Left renal cortex interstitium (tissue), 4 donors: Measurements from ENCODE around the gene RPL37. TPM values are rescaled to one million over a fixed set of nuclear protein-coding genes. Genes with fewer than 3 reads are reported as not detected.
"Not testable (repeated sequence)": the region's sequence is repeated elsewhere in the genome, so short reads cannot be mapped to it uniquely, and the experiment has no call there.

ENCODE experiments used
- DNase-seq, 4 donors: peaks; one replicate each; pipeline ENCODE4 v3.0.0-alpha.2; 2013; ENCODE audit warnings: low read depth in 4 of 4, low spot score in 2 of 4, missing footprints in 1 of 4
- polyA plus RNA-seq, 4 donors: library from polyadenylated mRNA; unstranded; fragments of 120-200 nt; gene quantifications; one replicate each; pipeline ENCODE4 v1.2.1, GENCODE V29; 2013; ENCODE audit not compliant: insufficient read length in 4 of 4

The RPL37 gene
- polyA plus RNA-seq, 4 donors = 1,683 to 2,189 (median 2,054) TPM

DNA sequence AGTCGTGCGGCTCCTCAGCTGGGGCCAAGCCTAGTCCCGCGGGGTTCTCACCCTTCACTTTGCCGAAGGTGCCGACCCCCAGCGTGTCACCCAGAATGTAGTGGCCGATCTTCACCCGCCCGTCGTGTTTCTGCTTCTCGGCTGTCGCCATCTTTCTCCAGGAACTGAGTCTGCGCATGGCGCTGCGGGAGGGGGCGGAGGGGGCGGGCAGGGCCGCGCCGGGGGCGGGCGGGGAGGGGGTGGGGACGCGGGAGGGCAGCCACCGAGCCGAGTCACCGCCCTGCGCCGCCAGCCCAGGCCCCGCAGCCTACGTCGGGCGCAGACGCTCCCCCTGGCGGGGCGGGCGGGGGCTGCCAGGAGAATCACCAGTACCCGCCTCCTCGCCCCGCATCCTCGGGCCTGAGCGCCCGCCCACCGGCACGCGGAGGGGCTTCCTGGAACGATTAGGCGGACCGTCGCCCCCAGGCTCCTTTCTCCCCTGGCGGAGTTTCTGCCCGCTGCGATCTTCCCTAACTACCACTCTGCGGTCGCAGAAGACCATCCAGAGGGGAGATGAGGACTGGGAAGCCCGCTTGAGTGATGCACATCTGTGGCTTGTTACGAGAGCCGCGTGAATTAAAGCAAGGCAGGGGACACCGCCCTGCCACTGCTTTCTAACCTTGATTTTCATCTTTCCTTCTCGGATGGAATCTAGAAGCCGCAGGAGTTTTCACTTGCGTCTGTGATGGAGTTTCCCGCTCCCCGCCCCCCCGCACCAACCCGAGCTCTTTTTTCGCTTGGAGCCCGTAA lies 36.8 kb downstream of the RPL37 start, which contains the start of gene PRKAA1:
TSS of gene PRKAA1 (minus strand) at position 363 of the 789 bp plus-strand sequence. CDS start at position 178, 185 bp downstream.
- DNase-seq = peak; percentile 71 to 81 (median 75)

DNA sequence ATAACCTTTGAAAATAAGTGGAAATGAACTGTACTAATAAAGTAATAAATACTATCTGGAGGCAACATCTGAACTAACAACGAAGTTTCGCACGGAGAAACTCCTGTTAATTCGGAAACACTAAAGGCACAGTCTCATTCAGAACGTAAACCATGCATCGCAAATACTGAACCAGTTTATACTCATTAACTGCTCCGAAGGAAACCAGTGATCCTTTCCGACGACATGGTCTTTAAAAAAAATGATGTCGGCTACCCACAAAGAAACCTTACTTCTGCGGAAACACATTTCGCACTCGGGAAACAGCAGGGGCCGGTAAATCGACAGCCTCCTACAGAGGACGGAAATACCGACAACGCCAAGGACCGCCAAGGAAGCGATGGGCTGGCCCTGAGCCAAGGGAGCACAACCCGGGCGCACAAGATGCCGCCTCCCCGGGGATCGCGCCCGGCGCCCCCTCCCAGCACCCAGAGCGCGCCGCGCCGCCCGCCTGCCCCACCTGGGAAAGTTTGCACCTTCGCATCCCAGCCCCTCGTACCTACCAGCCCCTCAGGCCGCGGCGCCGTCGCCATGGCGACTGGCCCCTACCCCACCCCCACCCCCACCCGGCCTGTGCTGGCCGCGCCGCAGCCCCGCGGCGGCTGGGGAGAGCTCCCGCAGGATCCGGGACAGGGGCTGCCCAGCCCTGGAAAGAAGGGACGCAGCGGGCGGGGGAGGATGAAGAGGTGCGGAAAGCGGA lies 37.6 kb downstream of the RPL37 start:
- peak; percentile 48 to 62 (median 52) for DNase-seq

DNA sequence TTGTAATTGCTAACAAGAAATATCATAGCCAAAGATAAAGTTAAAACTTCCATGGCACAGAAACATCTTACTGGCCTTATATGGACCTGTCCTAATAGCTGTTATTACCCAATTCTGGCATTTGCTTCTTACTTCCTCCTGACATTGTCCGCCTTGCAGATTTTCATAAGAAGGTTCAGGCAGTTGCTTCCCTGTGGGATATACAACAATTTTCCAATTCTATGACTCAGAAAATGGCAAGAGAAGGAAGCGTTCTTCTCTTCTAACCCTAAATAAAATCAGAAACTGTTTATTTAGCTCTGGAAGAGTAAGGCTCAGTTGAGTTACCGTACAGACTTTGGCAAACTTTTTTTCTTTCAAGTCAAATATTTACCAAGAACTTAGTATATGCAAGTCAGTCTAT lies 38.5 kb downstream of the RPL37 start:
- DNase-seq = no peak

DNA sequence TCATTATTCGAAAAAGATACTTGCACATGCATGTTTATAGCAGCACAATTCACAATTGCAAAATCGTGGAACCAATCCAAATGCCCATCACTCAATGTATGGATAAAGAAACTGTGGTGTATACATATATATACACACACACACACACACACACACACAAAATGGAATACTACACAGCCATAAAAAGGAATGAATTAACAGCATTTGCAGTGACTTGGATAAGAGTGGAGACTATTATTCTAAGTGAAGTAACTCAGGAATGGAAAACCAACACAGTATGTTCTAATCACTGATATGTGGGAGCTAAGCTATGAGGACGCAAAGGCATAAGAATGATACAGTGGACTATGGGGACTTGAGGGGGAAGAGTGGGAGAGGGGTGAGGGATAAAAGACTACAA lies 40.1 kb downstream of the RPL37 start:
- DNase-seq = not testable (repeated sequence)

DNA sequence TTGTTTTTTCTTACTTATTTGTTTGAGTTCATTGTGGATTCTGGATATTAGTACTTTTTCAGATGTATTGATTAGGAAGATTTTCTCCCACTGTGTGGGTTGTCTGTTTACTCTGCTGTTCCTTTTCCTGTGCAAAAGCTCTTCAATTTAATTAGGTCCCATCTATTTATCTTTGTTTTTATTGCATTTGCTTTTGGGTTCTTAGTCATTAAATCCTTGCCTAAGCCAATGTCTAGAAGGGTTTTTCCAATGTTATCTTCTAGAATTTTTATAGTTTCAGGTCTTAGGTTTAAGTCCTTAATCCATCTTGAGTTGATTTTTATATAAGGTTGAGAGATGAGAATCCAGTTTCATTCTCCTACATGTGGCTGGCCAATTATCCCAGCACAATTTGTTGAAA lies 40.7 kb downstream of the RPL37 start:
- not testable (repeated sequence) for DNase-seq

DNA sequence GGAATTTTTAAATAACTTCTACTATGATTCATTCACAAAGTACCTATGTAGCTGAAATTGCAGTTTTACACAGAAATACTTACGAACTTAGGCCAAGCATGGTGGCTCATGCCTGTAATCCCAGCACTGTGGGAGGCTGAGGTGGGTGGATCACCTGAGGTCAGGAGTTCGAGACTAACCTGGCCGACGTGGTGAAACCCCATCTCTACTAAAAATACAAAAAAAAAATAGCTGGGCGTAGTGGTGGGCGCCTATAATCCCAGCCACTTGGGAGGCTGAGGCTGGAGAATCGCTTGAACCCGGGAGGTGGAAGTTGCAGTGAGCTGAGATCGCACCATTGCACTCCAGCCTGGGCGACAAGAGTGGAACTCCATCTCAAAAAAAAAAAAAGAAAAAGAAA lies 42.3 kb downstream of the RPL37 start:
- DNase-seq = not testable (repeated sequence)

DNA sequence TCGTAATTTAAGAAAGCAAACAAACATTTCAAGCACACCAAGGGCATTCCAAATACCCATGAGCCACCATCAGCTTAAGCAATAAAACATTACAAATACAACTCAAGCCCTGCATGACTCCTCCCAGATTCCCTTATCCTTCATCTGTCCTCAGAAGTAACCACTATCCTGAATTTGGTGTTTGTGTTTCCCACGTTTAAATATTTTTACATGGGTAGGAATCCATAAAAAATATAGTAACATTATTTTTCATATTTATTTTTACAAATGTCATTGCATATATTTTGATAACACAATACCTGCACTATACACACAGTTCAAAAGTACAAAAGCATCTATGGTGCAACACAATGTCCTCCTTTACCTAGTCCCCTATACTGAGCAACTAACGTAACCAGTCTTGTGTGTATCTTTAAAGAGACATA lies 43.3 kb downstream of the RPL37 start:
- no peak for DNase-seq

DNA sequence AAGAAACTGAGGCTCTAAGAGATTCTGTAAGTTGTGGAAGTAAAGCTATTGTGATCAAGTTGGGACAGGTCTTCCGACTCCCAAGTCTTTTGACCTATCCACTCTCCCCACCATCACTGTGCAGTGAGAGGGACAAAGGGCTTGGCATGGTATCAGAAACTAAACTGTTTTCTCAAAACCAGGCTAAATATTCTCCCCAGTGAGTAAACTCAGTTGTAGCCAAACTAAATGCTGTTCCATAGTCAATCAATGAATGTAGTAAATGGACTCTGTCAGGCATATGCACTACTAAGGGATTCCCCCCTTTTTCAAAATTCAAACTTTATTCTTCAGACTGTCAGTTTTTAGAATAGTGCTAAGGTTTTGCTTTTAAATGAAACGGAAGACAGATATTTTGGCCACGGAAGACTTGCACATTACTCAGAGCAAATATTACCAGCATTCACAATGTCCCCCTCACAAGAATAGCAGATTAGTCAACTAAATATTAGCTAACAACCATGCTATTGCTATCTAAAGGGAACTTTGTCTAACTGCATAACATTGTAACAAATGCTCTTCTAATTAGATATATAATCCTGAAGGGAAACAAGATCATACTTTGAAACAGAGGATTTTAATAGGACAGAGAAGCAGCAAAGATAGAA lies 44.0 kb downstream of the RPL37 start:
- no peak for DNase-seq

DNA sequence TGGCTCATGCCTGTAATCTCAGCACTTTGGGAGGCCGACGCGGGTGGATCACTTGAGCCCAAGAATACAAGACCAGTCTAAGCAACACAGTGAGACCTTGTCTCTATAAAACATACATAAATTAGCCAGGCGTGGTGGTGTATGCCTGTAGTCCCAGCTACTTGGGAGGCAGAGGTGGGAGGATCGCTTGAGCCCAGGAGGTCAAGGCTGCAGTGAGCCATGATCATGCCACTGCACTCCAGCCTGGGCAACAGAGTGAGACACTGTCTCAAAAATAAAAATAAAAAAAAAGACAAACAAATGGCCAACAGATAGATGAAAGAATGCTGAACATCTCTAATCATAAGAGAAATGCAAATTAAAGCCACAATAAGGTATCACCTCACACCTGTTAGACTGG lies 46.1 kb downstream of the RPL37 start:
- DNase-seq = not testable (repeated sequence)

DNA sequence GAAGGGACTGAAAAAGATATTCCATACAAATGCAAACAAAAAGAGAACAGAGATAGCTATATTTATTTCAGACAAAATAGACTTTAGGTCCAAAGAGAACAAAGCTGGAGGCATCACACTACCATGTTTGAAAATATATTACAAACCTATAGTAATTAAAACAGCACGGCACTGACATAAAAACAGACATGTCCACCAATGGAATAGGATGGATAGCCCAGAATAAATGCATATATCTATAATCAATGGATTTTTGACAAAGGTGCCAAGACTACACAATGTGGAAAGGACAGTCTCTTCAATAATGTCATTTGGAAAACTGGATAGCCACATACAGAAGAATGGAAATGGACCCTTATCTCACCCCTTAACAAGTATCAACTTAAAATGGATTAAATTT lies 47.0 kb downstream of the RPL37 start:
- no peak for DNase-seq

DNA sequence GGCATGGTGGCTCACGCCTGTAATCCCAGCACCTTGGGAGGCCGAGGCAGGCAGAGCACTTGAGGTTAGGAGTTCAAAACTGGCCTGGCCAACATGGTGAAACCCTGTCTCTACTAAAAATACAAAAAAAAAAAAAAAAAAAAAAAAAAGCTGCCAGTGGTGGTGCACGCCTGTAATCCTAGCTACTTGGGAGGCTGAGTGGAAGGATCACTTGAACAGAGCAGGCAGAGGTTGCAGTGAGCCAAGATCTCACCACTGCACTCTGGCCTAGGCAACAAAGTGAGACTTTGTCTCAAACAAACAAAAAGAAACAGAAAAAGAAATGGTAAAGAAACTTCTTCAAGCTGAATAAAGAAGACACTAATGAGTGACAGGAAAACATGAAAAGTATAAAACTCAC lies 48.4 kb downstream of the RPL37 start:
- not testable (repeated sequence) for DNase-seq

DNA sequence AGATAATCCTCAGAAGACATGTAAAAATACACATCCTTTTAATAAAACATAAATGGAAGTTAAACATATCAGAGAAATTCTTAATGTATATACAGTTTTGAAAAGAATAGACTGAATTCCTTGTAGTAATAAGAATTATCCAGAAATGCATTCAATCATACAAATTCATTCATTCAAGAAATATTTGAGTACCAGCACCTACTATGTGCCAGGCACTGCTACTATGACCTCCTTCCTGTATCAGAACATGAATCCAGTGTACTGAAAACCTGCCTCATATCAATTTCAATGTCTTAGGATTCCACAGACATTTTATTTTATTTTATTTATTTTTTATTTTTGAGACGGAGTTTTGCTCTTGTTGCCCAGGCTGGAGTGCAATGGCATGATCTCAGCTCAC lies 50.1 kb downstream of the RPL37 start:
- DNase-seq = no peak

DNA sequence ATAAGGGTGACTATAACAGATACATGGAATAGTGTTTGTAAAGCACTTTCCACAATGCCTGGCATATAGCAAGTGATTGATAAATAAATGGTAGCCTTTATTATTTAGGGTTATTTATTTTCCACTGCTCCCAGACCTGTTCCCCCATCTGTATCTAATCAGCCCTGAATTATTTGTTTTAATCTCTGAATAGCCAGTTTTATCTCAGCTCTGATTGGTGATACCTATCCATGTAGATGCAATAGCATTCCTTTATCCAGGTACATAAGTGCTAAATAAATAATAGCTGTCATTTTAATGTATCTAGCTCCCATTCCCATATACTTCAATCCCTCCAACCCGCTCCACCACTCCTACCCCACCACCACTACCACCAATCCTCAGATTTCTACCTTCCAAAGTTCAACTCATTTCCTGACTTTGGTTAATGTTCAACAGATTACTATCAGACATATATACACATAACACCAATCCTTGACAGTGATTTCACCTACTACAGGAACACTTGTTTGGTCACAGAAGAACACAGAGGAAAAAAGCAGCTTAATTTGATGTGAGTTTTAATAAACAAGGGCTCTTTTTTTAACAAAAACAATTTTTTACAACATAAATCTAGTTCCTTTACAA lies 50.9 kb downstream of the RPL37 start:
- DNase-seq = no peak

DNA sequence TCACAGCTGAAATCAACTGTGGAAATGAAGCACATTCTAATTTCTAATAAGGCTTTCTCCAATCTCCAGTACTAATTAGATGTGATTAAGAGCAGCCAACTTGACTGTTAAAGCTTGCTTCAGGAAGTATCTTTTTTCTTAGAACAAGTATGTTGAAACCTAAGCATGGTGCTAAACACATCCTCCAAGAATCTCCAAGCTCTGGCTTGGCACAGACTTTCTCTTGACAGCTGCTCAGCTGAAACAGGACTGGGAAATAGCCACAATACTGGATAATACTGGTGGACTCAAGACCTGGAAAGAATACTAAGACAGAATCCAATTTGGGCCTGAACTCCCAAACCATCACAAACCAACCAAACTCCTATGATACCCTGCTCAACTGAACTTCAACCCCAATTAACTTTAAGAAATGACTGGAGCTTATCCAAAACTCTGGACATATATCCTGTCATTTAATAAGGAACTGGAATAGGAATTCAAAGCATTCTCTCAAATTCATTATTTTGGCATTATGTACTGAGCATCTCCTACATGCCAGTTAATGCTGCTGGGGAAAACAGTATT lies 53.1 kb downstream of the RPL37 start:
- no peak for DNase-seq

DNA sequence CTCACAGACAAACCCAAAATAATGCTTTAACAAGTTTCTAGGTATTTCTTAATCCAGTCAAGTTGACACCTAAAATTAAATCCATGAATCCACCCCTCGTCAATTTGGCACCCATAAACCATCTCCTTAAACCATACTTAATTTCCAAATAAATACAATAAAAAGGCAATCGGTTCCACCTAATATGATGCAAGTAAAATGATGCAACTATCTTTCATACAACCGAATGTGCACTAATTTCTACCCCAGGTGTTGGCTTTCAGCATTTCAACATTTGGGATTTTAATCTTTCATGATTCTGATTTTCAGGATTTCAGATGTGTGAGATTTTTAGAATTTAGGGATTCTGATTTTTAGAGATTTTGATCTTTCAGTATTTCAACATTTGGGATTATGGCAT lies 54.2 kb downstream of the RPL37 start:
- no peak for DNase-seq

DNA sequence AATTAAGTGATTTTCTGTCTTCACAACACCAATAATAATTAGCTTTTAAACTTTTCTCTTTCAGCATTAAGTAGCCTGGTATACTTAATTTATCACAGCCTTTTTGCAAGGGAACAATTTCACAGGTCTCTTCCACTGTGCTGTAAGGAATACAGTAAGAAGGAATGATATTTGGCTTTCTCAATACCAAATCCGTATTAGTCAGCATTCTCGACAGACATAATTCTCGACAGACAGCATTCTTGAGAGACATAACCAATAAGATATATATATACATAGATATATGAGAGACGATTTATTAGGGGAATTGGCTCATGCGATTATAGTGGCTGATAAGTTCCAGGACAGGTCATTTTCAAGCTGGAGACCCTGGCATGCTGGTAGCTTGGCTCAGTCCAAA lies 54.8 kb downstream of the RPL37 start:
- DNase-seq = no peak

DNA sequence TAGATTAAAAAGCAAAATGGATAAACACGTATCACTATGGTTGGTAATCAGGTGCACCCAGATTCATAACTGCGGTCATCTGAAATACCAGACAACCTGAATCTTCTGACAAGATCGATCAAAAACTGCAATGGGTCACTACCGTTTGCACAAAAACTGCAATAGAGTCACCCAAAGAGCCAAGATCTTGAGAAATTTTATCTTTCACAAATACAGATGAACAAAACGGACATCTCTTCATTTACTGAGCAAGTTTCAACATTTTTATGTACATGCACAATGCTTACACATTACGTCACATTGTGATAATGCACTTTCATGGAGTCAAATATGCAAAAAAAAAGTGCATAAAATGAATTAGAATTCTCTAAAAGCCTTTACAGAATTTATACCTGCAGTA lies 55.5 kb downstream of the RPL37 start:
- DNase-seq = no peak

DNA sequence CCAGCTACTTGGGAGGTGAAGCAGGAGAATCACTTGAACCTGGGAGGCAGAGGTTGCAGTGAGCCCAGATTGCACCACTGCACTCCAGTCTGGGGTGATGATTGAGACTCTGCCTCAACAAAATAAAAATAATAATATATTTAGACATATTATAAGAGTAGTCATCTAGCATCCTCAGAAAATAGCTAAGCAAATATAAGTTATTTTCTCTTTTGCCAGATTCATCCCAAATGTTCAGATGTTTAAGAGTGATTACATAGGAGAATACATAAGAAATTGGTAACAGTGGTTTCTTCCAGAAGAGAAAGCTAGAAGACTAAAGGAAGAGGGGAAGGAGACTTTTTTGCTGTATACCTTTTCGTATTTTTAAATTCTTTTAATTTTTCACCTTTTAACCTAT lies 56.9 kb downstream of the RPL37 start:
- DNase-seq = no peak

DNA sequence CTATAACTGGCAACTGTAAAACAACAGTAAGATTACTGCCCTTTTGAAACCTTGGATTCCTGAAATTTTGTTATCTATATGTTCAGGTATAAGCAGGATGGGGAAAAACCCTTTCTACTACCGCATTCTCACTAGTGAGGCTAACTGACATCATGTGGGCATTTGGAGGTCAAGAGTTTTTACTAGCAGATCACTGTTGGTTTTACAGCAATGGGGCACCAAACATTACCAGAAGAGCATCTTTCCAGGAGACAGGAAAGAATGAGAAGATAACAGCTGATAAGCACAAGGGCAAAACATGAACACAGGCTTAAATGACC lies 58.4 kb downstream of the RPL37 start:
- no peak for DNase-seq

DNA sequence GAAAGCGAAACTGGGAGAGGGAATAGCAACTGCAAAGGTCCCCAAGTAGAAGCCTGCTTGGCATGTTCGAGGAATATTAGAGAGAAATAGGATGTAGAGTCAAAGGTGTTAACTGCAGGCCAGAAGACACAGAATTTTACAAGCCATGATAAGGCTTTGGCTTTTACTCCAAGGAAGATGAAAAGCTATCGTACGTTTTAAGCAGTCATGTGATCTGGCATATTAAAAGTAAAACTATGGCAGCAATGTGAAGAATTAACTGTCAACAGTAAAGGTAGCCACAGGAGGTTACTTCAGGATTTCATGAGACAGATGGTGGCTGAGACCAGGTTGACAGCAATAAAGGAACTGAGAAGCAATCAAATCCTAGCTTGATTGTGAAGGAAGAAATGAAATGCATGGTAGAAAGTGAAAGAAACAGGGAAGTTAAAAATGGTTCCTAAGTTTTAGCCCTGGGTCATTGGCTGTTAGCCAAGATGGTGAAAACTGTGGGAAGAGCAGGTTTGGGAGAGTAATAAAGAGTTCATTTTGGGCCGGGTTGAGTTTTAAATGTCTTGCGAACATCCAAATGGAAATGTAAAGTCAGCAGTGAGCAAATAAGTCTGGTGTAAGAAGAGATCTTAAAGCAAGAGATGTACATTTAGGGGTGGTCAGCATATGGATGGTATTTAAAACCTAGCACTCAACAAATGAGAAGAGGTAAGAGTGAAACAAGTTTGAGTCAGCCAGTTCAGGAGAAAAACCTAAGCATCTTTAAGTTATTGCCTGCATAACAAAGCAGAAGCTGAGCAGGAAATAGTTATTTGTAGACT lies 59.0 kb downstream of the RPL37 start:
- no peak for DNase-seq
